ENCODE measurements around the gene RAB3IL1. TPM values are rescaled to one million over a fixed set of nuclear protein-coding genes. Genes with fewer than 3 reads are reported as not detected.
"Not testable (repeated sequence)": the region's sequence is repeated elsewhere in the genome, so short reads cannot be mapped to it uniquely, and the experiment has no call there.

The RAB3IL1 gene
- total and polyA plus RNA-seq, 4 donors, result 2.1 to 41.6 (median 5.4) TPM

- Histone ChIP-seq H3K36me3 (ENCODE audit: control insufficient read depth in 4 of 4, insufficient read depth in 3 of 4, low read depth in 1 of 4, low read length in 3 of 4) (peaks cover 0 to 16% (median 13%) of the 10 kb centered on the region in 4 donors), H3K27ac (ENCODE audit: low read depth in 1 of 2, low read length in 2 of 2) (peak overlapping the region; percentile 52 to 61), H3K9ac (ENCODE audit: low read depth in 1 of 2, low read length in 2 of 2) (peak overlapping the region; percentile 81 to 87), H3K4me1 (ENCODE audit: control insufficient read depth in 4 of 4, insufficient read depth in 4 of 4, low read length in 3 of 4) (peaks cover 0 to 37% (median 21%) of the 10 kb centered on the region in 4 donors), H3K4me3 (ENCODE audit: low read depth in 1 of 3, low read length in 3 of 3) (peak overlapping the region; percentile 44 to 94 (median 73))
- 26% methylated on average over 9 of the region's 9 CpGs for whole genome bisulfite sequencing
- not testable (repeated sequence) for DNase-seq (ENCODE audit: low spot score); H3K9me3 ChIP-seq (ENCODE audit: control insufficient read depth in 4 of 4, low read length in 3 of 4); H3K27me3 ChIP-seq (ENCODE audit: control insufficient read depth in 4 of 4, insufficient read depth in 4 of 4, low read length in 3 of 4)
- TF ChIP-seq YY1 (IDR thresholded peaks at IDR 0.05), result peak; percentile 37
Observed at GRCh38 chr11:61964666-61965271, 47.4 kb upstream of the RAB3IL1 start.

- no peak for DNase-seq (ENCODE audit: low spot score)
- WGBS, result 71% methylated on average over 4 of the region's 4 CpGs
- Histone ChIP-seq H3K4me1 (ENCODE audit: control insufficient read depth in 4 of 4, insufficient read depth in 4 of 4, low read length in 3 of 4) (peaks cover 0 to 35% (median 21%) of the 10 kb centered on the region in 4 donors), H3K9me3 (ENCODE audit: control insufficient read depth in 4 of 4, low read length in 3 of 4) (no peaks in the 10 kb centered on the region), H3K36me3 (ENCODE audit: control insufficient read depth in 4 of 4, insufficient read depth in 3 of 4, low read depth in 1 of 4, low read length in 3 of 4) (peaks cover 0 to 16% (median 13%) of the 10 kb centered on the region in 4 donors), H3K4me3 (ENCODE audit: low read depth in 1 of 3, low read length in 3 of 3) (no peak overlapping the region), H3K9ac (ENCODE audit: low read depth in 1 of 2, low read length in 2 of 2) (no peak overlapping the region), H3K27ac (ENCODE audit: low read depth in 1 of 2, low read length in 2 of 2) (peak overlapping the region; percentile 26 to 52), H3K27me3 (ENCODE audit: control insufficient read depth in 4 of 4, insufficient read depth in 4 of 4, low read length in 3 of 4) (no peaks in the 10 kb centered on the region)
- TF ChIP-seq SP1 (IDR thresholded peaks at IDR 0.05) (no peak), REST (IDR thresholded peaks at IDR 0.05) (no peak), MAX (IDR thresholded peaks at IDR 0.05) (no peak), NR2F2 (IDR thresholded peaks at IDR 0.05) (no peak)
Observed at GRCh38 chr11:61964058-61964665, 46.8 kb upstream of the RAB3IL1 start.

- Histone ChIP-seq H3K27ac (ENCODE audit: low read depth in 1 of 2, low read length in 2 of 2) (peak overlapping the region; percentile 26 to 63), H3K9ac (ENCODE audit: low read depth in 1 of 2, low read length in 2 of 2) (no peak overlapping the region), H3K9me3 (ENCODE audit: control insufficient read depth in 4 of 4, low read length in 3 of 4) (no peaks in the 10 kb centered on the region), H3K4me1 (ENCODE audit: control insufficient read depth in 4 of 4, insufficient read depth in 4 of 4, low read length in 3 of 4) (peaks cover 0 to 28% (median 19%) of the 10 kb centered on the region in 4 donors), H3K36me3 (ENCODE audit: control insufficient read depth in 4 of 4, insufficient read depth in 3 of 4, low read depth in 1 of 4, low read length in 3 of 4) (peaks cover 0 to 16% (median 13%) of the 10 kb centered on the region in 4 donors), H3K27me3 (ENCODE audit: control insufficient read depth in 4 of 4, insufficient read depth in 4 of 4, low read length in 3 of 4) (no peaks in the 10 kb centered on the region), H3K4me3 (ENCODE audit: low read depth in 1 of 3, low read length in 3 of 3) (no peak overlapping the region)
- peak; percentile 30 for DNase-seq (ENCODE audit: low spot score)
- WGBS, result 43% methylated on average over 10 of the region's 10 CpGs
- TF ChIP-seq JUND (IDR thresholded peaks at IDR 0.05), result no peak
- no peak for TF ChIP-seq EGR1 (IDR thresholded peaks at IDR 0.05; ENCODE audit: low read depth in 2 of 2)
- no peak for TF ChIP-seq GABPA (IDR thresholded peaks at IDR 0.05 in 1 of 2, conservative IDR thresholded peaks at IDR 0.05 in 1 of 2)
- no peak for TF ChIP-seq REST (IDR thresholded peaks at IDR 0.05)
- TF ChIP-seq ZBTB33 (IDR thresholded peaks at IDR 0.05), result no peak
- peak in 1 of 2 donors; percentile 28 for TF ChIP-seq RXRA (IDR thresholded peaks at IDR 0.05)
- TF ChIP-seq MAX (IDR thresholded peaks at IDR 0.05), result peak; percentile 39
- no peak for TF ChIP-seq YY1 (IDR thresholded peaks at IDR 0.05)
- no peak for TF ChIP-seq HNF4A (conservative IDR thresholded peaks at IDR 0.05)
- TF ChIP-seq SP1 (IDR thresholded peaks at IDR 0.05), result peak; percentile 13
- no peak for TF ChIP-seq TAF1 (conservative IDR thresholded peaks at IDR 0.05)
- TF ChIP-seq RAD21 (IDR thresholded peaks at IDR 0.05), result no peak
- peak; percentile 9 for TF ChIP-seq NR2F2 (IDR thresholded peaks at IDR 0.05)
- TF ChIP-seq FOXA1 (IDR thresholded peaks at IDR 0.05), result no peak
- no peak for TF ChIP-seq FOXA2 (IDR thresholded peaks at IDR 0.05)
Observed at GRCh38 chr11:61963282-61964057, 46.1 kb upstream of the RAB3IL1 start.
